PC-3 (cell line): ENCODE data around the gene ZBTB7B.

ENCODE experiments used
- EZH2 ChIP-seq: fragments of 300-600 bp; sonication (generic); IDR thresholded peaks from one replicate; pipeline ENCODE4 v1.6.1; 2017; ENCODE audit warnings: antibody characterized with exemption, mild to moderate bottlenecking, low read length; ENCODE audit not compliant: unreplicated experiment
- EZH2phosphoT487 ChIP-seq: fragments of 300-600 bp; sonication (generic); IDR thresholded peaks from 2 replicates; pipeline ENCODE4 v1.6.1; 2018; ENCODE audit warnings: mild to moderate bottlenecking, antibody characterized with exemption, low read length, borderline replicate concordance
- TF ChIP-seq, protein P1 (sequence below): fragments of 300-600 bp; sonication (generic); conservative IDR thresholded peaks from 2 replicates; pipeline ENCODE4 v1.5.1; 2017; ENCODE audit warnings: antibody characterized with exemption, low read depth, mild to moderate bottlenecking, low read length

DNA sequence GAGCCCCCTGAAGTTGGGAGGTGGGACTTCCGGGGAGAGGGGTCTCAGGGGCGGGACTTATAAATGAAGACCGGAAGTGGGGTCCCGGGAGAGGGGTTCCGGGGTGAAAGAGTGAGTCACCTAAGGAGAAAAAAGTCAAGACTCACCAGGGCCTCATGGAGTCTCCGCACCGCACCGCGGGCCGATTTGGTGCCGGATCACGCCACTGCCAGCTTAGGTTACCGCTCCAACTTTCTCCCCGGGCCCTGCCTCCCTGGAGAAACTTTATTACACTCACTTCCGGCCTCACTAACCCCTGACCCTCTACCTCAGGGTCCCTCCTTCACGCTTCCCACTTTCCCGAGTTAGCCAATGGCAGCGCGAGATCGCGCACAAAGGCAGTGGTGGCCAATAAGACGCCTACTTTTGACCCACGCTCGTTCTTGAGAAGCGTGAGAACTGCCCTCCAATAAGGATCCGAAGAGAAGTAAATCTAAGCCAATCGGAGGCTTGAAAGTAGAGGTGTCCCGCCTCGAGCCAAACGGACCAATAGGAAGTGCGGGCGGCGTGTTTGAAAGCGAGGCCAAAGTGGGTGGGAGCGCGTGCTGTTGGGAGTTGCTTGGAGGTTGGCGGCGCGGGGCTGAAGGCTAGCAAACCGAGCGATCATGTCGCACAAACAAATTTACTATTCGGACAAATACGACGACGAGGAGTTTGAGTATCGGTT lies 28.3 kb upstream of the ZBTB7B start, which contains the start of gene CKS1B:
- no peak for TF ChIP-seq EZH2phosphoT487
- TF ChIP-seq EZH2, result no peak
- TF ChIP-seq, protein P1, sequence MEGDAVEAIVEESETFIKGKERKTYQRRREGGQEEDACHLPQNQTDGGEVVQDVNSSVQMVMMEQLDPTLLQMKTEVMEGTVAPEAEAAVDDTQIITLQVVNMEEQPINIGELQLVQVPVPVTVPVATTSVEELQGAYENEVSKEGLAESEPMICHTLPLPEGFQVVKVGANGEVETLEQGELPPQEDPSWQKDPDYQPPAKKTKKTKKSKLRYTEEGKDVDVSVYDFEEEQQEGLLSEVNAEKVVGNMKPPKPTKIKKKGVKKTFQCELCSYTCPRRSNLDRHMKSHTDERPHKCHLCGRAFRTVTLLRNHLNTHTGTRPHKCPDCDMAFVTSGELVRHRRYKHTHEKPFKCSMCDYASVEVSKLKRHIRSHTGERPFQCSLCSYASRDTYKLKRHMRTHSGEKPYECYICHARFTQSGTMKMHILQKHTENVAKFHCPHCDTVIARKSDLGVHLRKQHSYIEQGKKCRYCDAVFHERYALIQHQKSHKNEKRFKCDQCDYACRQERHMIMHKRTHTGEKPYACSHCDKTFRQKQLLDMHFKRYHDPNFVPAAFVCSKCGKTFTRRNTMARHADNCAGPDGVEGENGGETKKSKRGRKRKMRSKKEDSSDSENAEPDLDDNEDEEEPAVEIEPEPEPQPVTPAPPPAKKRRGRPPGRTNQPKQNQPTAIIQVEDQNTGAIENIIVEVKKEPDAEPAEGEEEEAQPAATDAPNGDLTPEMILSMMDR, result no peak
